Embryonic facial prominence (tissue), 1 donor: Measurements from ENCODE around the gene GTPBP6.
"Not testable (repeated sequence)": the region's sequence is repeated elsewhere in the genome, so short reads cannot be mapped to it uniquely, and the experiment has no call there.

Experiments
- DNase-seq: peaks from one replicate; pipeline ENCODE4 v3.0.0-alpha.2; 2016; ENCODE audit errors: extremely low spot score

Gene GTPBP6

DNA sequence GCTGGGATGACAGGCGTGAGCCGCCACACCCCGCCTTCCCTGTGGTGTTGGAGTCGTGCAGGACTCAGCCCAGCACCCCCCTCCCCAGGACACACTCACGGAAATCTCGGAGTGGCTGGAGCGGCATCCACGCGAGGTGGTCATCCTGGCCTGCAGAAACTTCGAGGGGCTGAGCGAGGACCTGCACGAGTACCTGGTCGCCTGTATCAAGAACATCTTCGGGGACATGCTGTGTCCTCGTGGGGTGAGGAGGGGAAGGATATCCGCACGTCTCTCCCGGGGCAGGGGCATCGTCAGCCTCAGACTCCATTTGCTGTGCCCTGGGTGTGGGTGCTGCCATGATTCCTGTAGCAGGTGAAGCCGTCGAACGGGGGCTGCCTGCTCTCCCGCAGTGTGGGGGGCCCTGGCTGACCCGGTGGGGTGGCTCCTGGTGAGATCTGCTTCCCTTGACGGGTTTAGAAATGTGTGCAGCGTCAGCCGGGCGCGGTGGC, 27.1 kb downstream of the GTPBP6 start:
- no peak for DNase-seq

DNA sequence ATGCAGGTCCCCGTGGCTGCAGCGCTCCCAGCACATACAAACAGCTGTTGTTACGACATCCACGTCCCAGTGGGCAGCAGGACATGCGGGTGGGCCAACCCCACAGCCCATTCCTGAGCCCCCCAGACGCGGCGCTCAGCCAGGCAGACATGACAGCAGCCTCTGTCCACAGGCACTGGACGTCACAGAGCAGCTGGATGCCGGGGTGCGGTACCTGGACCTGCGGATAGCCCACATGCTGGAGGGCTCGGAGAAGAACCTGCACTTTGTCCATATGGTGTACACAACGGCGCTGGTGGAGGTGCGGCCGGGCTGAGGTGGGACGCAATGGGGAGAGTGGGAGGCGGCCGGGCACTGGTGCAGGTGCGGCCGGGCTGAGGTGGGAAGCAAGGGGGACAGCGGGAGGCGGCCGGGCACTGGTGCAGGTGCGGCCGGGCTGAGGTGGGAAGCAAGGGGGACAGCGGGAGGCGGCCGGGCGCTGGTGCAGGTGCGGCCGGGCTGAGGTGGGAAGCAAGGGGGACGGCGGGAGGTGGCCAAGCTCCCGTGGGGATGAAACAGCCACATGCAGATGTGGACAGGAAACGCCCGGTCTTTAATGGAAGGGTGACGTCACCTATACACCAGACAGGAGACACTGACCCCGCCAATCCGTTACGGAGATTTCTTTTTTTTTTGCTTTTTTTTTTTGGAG, 28.0 kb downstream of the GTPBP6 start:
- DNase-seq = no peak

DNA sequence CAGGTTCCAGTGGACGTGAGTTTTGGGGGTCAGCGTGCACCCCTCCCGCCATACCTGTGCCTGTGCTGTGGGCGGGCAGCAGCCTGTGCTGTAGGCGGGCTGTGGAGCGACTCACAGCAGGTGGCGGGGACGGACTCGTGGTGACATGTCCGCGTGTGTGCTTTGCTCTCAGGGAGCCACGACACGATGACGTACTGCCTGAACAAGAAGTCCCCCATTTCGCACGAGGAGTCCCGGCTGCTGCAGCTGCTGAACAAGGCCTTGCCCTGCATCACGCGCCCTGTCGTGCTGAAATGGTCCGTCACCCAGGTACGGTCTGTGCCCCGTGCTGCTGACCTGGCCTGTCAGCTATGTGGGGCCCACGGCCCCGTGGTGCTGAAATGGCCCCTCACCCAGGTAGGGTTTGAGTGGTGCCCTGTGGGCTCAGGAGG, 30.0 kb downstream of the GTPBP6 start:
- no peak for DNase-seq

DNA sequence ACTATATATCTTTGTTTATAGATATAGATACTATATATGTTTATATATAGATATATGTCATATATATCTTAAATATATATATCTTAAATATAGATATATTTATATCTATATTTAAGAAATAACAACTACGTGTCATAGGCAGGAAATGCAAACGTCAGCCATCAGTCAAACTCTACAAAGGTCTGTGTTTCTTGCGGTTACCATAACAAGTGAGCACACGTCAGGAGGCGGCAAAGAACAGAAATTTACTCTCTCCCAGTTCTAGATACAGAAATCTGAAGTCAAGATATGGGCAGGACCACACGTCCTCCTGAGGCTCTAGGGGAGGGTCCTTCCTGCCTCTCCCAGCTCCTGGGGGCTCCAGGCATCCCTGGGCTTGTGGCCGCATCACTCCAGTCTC, 30.9 kb downstream of the GTPBP6 start:
- DNase-seq = no peak

DNA sequence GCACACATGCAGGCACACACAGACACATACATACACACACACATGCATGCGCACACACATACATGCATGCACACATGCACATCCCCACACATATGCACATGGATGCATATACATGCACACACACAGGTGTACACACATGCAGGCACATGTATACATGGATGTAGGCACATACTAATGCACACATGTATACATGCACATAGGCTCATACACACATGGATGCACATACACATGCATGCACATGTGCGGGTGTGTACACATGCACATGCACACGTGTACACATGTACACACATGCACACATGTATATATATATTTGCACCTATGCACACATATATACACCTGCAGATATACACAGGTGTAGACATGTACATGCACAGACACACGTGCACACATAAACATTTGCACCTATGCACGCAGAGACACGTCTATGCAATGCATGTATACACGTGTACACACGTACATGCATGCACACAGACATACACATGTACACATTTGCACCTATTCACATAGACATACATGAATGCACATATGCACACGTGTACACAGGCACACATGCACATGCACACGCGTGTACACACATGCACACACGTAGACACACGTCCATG, 33.4 kb downstream of the GTPBP6 start:
- DNase-seq = no peak

DNA sequence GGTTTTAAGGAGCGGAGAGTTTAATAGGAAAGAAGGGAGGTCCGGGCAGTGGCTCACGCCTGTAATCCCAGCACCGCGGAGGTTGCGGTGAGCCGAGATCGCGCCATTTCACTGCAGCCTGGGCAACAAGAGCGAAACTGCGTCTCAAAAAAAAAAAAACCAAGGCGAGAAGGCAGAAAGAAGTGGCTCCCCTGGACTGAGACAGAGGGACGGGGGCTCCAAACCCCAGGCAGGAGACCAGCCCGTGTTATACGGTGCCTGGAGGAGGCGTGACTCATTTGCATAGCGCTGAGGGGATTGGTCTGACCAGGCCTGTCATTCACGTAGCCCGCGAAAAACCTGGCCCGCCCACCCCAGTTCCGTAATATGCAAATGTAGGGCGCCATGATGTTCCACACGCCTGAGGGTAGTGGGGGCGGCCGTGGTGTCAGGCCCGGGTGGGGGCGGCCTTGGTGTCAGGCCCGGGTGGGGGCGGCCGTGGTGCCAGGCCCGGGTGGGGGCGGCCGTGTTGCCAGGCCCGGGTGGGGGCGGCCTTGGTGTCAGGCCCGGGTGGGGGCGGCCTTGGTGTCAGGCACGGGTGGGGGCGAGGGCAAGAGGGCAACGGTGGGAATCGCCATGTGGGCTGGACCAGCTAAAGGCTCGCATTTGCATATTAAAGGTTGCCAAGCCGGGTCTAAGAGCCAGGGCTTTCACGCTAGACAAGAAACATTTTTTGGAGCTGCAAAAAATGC, 35.3 kb downstream of the GTPBP6 start:
- peak; percentile 71 for DNase-seq

DNA sequence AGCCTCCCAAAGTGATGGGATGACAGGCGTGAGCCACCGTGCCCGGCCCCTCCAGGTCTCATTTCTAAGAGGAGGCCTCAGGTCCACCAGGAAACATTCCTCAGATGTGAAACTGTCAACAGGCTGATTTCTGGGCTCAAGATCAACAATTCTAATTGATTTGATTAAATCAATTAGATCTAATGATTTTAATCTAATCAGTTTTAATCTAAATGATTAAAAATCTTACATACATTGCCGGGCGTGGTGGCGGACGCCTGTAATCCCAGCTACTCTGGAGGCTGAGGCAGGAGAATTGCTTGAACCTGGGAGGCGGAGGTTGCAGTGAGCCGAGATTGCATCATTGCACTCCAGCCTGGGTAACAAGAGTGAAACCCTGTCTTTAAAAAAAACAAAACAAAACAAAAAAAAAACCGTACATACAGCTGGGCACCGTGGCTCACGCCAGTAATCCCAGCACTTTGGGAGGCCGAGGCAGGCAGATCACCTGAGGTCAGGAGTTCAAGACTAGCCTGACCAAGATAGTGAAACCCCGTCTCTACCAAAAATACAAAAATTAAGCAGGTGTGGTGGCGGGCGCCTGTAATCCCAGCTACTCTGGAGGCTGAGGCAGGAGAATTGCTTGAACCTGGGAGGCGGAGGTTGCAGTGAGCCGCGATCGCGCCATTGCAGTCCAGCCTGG, 36.5 kb downstream of the GTPBP6 start:
- DNase-seq = not testable (repeated sequence)

DNA sequence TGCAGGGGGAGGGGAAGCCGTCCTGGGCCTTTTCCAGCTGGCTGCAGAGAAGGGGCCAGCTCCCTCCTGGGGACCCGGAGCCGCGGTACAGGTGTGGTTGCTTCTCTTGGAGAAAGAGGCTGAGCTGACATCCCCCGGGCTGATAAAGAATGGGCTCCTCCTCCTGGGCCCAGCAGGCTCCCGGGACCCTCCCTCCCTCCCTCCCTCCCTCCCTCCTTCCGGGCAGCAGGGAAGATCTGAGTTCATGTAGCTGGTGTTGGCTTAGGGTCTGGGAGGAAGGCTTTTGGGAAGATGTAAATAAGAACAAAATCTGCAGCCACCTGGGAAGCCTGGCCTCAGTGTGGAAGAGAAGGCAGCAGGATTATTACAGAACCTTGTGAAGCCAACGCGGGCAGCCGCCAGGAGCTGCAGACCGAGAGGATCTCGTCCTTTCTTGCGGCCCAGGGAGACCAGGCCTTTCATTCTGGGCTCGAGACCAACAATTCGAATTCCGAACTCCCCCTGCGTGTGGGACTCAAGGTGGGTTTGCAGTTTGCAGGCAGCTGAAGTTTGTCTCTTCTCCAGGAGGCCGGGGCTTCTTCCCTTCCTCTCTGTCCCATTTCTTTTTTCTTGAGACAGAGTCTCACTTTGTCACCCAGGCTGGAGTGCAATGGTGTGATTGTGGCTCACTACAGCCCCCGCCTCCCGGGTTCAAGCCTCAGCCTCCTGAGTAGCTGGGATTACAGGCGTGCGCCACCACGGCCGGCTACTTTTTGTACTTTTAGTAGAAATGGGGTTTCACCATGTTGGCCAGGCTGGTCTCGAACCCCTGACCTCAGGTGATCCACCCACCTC, 37.2 kb downstream of the GTPBP6 start, which contains the start of gene PLCXD1:
Gene PLCXD1, plus strand, starts transcription at position 216 of the 834 bp plus-strand sequence. CDS start 2,807 bp downstream, outside the sequence.
- DNase-seq = peak; percentile 37

DNA sequence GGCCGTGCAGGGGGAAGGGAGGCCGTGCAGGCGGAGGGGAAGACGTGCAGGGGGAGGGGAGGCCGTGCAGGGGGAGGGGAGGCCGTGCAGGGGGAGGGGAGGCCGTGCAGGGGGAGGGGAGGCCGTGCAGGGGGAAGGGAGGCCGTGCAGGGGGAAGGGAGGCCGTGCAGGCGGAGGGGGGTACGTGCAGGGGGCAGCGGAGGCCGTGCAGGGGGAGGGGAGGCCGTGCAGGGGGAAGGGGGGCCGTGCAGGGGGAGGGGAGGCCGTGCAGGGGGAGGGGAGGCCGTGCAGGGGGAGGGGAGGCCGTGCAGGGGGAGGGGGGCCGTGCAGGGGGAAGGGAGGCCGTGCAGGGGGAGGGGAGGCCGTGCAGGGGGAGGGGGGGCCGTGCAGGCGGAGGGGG, 37.9 kb downstream of the GTPBP6 start:
- DNase-seq = not testable (repeated sequence)

DNA sequence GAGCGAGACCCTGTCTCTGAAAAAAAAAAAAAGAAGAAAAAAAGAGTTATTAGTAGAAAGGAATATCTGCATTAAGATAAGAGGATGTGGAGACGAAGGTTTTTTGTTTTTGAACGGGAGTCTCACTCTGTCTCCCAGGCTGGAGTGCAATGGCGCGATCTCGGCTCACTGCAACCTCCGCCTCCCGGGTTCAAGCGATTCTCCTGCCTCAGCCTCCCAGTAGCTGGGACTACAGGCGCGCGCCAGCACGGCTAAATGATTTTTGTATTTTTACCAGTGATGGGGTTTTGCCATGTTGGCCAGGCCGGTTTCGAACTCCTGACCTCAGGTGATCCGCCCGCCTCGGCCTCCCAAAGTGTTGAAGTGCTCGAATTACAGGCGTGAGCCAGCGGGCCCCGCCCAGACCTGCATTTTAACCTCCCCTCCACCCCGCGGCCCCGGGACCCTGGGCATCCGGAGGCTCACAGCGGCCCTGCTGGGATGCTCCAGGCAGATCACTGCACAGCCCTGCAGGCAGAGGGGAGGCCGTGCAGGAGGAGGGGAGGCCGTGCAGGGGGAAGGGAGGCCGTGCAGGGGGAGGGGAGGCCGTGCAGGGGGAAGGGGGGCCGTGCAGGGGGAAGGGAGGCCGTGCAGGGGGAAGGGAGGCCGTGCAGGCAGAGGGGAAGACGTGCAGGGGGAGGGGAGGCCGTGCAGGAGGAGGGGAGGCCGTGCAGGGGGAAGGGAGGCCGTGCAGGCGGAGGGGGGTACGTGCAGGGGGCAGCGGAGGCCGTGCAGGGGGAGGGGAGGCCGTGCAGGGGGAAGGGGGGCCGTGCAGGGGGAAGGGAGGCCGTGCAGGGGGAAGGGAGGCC, 38.6 kb downstream of the GTPBP6 start:
- DNase-seq = not testable (repeated sequence)

DNA sequence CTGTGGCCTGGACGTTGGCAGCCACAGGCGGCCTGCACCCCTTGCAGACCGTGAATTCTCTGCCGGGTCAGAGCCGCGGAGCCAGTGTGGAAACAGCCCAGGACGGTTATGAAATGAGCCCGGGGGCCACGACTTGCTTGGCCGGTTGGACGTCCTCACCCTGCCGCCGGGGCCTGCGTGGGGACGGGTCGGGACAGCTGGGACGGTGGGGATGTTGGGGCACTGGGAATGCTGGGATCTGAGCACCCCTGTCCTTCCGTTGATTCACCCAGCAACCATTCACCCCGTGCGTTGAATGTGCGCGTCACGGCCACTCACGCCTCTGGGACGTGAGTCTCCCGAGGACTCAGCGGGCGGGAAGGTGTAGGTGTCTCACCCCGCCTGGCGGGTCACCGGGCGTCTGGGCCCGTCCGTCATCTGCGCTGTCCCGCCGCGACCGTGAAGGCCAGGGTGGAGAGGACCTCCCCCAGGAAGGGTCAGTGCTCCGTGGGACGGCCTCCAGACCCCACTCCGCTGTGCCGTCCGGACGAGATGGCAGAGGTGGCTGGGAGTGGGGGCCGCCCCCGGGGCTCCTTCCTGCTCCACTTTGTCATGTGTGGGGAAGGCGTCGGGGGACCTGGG, 41.9 kb downstream of the GTPBP6 start:
- DNase-seq = no peak

DNA sequence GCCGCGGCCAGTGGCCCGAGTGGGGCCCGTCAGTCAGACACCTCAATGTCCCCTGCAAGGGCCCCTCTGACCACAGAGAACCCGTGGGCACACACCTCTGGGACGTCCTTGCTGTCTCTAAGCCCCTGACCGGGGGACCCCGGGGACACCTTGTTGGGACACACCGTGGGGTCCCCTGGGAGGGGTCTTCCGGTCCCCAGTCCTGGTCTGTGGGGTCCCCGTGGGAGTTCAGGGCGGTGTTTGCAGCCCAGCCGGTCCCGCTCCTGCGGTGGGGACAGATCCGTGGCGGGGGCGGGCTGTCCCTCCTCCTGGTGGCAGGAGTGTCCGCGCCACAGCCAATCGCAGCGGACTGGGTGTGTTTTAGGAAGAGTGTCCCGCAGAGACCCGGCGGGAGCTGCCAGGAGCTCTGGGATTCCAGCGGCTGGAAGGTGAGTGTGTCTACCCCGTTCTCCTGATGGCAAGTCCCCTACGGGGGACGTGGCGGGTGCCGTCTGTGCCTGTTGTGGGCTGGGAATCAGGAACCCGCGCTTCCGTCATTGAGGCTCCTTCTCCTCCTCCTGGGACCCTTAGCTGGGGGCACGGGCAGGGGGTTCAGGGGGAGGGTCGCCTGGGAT, 42.5 kb downstream of the GTPBP6 start:
- DNase-seq = no peak

DNA sequence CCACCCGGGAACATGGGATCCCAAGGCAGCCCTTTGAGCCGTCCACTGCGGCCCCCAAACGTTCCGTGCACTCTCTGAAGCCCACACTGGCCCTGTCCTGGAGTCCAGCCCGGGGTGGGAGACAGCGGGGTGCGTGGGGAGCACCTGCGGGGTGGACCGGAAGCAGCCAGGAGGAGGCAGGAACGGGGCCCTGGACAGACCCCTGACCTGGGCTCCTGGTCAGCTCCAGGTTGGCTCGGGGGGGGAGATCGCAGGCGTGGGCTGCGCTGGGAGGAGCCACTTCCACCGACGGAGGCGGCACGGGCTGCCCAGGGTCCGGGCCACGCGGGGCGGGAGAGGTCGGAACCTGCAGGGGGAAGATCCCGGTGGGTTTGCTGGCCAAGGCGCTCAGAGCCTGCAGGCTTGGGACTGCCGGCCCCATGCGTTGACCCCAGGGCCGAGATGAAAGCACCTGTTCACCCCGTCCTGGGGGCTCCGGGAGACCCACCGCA, 43.1 kb downstream of the GTPBP6 start:
- no peak for DNase-seq

DNA sequence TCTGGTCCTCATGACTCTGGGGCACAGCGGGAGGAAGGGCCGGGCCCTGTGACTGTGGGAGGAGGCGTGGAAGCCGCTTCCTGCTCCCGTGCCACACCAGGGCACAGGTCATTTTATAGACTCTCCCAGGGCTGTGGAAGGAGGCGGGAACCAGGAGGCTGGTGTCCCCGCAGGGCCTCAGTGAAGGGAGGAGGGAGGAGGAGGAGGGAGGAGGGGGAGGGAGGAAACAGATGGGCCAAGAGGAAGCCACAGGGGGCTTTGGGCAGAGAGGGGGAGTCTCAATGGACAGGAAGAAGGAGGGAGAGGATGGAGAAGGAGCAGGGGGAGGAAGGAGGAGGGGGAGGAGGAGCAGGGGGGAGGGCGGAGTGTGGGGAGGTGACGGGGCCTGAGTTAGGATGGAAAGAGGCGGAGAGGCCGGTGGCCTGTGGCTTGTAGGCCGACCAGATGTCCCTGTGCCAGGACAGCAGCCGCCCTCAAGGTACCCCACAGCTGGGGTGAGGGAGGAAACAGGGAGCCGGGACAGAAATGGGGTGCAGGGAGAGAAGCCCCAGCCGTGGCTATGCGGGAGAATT, 43.6 kb downstream of the GTPBP6 start:
- DNase-seq = no peak

DNA sequence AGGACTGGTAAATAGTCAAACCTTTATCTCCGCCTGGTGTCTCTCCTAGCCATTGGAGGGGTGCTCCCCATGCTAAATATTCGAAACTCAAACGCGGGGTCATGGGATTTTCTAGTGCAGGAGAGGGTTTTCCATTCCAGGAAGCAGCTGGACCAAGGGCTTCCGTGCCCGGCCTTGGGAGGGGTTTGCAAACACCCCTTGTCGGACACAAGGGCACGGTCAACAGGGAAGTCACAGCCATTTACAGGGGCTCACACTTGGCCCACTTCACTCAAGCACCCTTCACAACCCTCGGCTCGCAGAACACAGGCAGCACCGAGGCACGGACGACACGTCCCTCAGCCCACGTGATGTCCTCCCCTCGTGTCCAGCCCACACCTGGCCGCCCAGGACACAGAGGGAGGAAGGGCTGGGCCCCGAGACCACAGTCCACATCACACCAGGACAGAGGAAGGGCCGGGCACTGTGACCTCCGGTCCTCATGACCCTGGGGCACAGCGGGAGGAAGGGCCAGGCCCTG, 47.7 kb downstream of the GTPBP6 start:
- DNase-seq = no peak

DNA sequence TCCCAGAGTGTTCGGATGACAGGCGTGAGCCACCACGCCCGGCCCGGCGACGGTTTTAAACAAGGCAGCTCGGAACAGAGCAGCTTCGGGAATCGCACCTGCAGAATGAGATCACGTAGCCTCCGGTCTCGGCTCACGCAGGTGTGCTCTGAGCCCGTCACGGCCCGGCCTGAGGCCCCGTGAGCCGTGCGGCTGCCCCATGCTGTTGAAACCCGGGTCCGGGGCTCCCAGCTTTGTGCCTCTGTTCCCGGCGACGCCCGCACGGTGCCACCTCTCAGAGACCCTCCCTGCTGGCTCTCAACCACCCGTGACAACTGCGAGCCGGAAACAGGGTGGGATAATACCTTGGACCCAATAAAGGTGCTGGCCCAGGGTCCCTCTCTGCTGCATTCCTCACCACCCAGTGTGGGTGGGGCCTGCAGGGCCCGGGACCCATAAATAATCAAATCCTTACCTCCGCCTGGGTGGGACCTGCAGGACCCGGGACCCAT, 50.8 kb downstream of the GTPBP6 start:
- DNase-seq = no peak

DNA sequence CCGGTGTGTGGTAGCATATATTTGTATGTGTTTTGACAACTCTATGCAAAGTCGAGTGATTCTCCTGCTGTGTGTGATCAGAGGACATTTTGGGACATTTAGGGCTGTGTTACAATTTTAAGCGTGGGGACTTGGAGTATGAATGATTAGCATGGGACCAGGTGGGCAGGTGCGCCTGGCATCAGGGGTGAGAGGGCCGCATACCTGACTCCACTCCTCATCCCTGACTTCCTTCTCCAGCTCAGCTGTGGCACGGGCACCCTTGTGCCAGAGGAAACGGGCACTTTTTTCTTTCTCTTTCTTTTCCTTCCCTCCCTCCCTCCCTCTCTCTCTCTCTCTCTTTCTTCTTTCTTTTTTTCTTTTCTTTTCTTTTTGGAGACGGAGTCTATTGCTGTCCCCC, 53.1 kb downstream of the GTPBP6 start:
- no peak for DNase-seq
